HG03175 (cell line): ENCODE results near the gene IVD.

Experiments
- ATAC-seq: cut with Tn5 transposase; IDR thresholded peaks from one replicate; pipeline ENCODE4 v1.9.1; 2021; ENCODE audit warnings: mild to moderate bottlenecking, moderate library complexity; ENCODE audit not compliant: unreplicated experiment

IVD gene

DNA sequence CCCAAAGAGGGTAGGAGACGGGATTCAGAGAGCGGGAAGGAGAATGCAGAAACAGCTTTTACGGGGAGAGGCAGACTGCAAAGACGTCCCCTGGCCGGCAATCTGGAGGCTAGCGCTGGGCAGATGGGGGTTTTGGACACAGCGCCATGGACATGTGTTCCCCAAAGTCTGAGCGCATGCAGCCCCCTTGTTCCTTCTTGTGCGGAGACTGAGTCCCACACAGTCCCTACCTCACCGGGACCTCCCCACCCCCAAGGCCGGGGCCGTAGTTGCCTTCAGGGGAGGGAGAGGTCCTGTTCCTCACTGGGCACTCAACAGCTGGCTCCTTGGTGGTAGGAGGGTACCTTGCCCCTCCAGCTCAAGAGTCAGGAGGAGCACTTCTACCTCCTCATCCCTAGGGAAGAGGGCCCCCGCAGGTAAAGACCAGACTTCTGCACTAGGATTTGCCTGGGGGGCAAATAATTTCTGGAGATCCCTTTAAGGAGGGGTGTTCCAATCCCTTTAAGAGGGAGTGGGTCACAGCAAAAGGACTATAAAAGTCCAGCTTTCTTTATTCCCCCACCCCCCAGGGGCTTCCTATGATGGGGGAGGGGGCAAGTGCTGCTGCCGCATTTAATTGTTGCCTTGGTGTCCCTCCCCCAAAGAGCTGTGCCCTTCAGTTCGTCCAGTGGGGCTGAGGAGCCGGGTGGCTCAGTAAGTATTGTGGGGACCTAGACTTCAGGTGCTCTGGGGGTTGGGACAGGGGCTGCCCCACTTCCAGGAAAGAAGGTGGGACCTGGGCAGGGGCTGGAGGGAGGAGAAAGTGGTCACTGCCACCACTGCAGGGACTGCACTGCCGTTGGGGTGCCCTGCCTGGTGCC lies 31.5 kb downstream of the IVD start:
- no peak for ATAC-seq

GRCh38 chr15:40437752-40438687 lies 32.4 kb downstream of the IVD start:
- ATAC-seq: no peak

GRCh38 chr15:40438712-40439111 lies 33.1 kb downstream of the IVD start:
- ATAC-seq: no peak

DNA sequence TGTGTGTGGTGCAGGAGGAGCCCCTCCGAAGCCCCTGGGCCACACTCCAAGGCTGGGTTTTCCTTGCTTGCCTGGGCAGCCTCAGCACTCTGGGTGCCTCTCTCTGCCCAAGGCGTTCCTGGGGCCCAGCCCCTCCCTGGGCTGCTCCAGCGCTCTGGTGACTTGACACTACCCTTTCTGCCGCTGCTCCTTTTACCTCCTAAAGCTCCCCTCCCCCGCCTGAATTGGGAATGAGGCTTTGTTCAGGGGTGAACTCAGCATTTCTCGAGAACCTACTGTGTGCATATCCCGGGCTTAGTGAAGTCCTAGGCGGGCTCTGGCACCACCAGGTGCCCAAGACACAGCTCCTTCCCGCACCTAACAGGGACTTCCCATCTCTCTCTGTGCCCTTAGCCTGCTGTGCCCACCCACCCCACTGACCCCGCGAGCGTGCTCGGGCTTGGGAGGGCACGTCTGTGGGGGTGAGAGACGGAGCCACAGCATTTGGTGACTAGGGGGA lies 33.9 kb downstream of the IVD start:
- ATAC-seq: no peak

GRCh38 chr15:40439960-40440742 lies 34.6 kb downstream of the IVD start:
- ATAC-seq: no peak

DNA sequence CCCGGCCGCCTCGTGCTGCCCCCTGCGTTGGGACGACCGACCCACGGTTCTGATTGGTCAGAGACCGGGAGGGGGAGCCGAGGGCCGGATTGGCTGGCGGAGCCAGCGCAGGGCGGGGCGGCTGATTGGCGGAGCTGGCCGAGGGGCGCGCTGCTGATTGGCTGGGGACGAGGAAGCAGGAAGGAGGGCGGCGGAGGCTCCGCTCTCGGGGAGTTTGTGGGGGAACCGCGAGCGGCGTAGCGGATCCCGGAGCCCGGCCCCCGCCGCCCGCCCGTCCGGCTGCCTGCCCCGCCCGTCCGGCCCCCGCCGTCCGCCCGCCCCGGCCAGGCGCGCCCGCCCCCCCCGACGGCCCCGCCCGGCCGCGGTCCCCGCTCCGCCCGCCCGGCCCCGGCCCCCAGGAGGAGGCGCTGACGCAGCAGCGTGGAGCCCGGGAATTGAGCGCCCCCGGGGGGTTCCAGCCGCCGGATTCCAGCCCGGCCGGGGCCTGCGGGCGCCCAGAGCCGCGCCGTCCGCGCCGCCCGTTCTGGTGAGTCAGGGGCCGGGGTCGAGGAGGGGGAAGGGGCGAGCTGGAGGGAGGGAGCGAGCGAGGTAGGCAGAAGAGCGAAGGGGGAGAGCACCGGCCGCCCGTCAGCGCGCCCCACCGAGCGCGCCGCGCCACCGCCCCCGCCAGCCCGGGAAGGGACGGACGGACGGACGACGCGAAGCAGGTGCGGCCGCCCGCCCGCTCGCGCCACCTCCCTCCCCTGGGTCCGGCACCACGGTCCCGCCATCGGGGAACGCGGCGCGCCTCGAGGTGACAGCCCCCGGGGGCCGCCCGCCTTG lies 35.4 kb downstream of the IVD start, which contains the start of gene BAHD1:
Gene BAHD1, plus strand, starts transcription at position 211 of the 822 bp plus-strand sequence. CDS start 17,512 bp downstream, outside the sequence.
- ATAC-seq: peak; percentile 91

GRCh38 chr15:40441565-40442531 lies 36.3 kb downstream of the IVD start:
- no peak for ATAC-seq

- no peak for ATAC-seq
Measured at GRCh38 chr15:40443255-40443654, 37.7 kb downstream of the IVD start.

- no peak for ATAC-seq
Measured at GRCh38 chr15:40443846-40444245, 38.3 kb downstream of the IVD start.

- ATAC-seq: no peak
Measured at GRCh38 chr15:40444736-40445135, 39.1 kb downstream of the IVD start.

DNA sequence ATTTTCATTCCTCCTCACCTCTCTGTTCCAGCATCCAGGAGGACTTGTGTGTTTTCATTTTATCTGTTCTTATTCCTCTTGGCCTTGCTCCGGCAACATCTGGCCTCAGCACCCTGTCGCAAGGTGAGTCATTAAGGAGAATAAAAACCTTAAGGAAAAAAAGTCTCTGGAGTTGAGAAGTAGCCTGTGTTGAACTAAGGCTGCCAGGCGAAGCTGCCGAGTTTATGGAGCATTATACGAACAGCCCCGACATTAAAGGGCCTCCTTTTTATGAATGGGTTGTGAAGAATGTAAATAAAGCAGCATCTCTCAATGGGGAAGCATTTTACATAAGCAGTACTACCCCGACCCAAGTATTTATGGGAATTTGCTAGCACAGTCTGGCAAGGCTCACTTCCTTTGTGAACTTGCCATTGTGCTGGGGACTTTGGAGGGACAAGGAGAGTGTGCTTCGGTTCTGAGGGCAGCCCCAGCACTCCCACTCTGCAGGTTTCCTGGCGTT lies 39.9 kb downstream of the IVD start:
- no peak for ATAC-seq

DNA sequence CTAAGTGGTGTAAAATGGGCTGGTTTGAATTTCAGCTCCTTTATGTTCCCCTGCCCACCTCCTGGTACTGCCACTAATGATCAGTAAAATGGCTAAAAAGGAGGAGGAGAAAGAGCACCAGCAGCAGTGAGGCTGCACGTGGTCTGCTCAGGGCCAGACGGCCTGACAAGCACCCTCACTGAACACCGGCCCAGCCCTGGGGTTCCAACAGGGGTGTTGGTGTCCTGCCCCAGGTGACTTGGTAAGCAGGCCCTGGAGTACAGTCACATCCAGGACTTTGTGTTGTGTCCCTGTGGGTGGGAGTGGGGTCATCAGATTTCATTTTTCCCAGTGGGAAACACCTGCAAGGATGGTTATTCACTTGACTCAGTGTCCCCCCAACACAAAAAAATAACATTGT lies 40.5 kb downstream of the IVD start:
- no peak for ATAC-seq

- no peak for ATAC-seq
Measured at GRCh38 chr15:40448354-40448753, 42.8 kb downstream of the IVD start.

DNA sequence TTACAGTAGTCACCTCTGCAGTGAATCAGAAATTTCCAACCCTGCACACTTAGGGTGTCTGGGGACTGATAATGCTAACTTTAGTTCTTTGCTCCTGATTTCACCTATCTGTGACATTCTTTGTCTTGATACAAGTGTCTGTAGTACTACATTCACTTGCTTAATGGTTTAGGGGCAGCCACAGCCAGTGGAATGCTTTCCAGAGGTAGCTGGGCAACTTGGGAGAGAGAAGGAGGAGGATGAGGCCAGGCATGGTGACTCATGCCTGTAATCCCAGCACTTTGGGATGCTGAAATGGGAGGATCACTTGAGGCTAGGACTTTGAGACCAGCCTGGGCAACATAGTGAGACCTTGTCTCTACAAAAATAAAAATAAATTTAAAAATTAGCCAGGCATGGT lies 43.7 kb downstream of the IVD start:
- ATAC-seq: no peak

- no peak for ATAC-seq
Measured at GRCh38 chr15:40450047-40450446, 44.5 kb downstream of the IVD start.

- no peak for ATAC-seq
Measured at GRCh38 chr15:40451527-40452158, 46.0 kb downstream of the IVD start.

GRCh38 chr15:40452296-40453090 lies 46.9 kb downstream of the IVD start:
- peak; percentile 62 for ATAC-seq
